HG02571 (cell line): Measurements from ENCODE around the gene RALY.

Source experiments
- ATAC-seq: cut with Tn5 transposase; IDR thresholded peaks from one replicate; pipeline ENCODE4 v1.9.1; 2021; ENCODE audit warnings: mild to moderate bottlenecking, moderate library complexity; ENCODE audit not compliant: unreplicated experiment

The RALY gene

GRCh38 chr20:34047010-34047687, 53.4 kb downstream of the RALY start:
- no peak for ATAC-seq

DNA sequence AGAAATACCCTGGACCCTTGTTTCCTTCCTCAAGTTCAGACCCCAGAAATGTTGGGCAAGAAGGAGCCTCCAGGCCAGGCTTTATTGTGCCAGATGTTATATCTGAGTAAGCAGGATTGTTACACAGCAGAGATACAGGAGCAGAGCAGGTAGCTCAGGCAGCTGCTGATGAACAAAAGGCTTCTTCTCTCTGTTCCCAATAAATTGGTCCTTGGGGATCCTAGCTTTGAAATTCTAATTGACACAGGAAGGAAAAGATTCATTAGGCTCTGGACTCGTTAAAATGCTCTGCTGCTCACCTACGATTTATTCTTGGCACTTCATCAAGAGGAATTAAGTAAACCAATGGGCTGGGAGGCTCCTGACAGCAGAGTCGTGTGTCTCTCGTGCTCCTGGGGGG, 54.2 kb downstream of the RALY start:
- no peak for ATAC-seq

DNA sequence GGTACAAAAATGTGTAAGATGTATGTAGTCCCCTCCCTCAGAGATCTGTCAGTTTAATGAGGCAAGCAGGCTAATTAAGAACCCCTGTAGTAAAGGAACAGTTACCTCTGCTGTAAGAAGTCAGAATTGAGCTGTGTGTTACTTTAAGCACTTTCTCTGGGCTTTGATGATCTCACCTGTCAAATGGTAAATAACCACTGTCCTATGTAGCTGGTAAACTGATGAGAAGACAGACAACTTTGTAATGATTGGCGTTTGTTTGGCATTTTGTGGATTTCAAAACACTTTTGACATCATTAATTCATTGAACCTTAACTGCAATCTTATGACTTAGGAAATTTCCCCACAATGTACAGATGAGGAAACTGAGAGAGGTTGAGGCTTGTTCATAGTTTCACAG, 55.7 kb downstream of the RALY start:
- ATAC-seq: no peak

- no peak for ATAC-seq
Observed at GRCh38 chr20:34049897-34050695, 56.4 kb downstream of the RALY start.

DNA sequence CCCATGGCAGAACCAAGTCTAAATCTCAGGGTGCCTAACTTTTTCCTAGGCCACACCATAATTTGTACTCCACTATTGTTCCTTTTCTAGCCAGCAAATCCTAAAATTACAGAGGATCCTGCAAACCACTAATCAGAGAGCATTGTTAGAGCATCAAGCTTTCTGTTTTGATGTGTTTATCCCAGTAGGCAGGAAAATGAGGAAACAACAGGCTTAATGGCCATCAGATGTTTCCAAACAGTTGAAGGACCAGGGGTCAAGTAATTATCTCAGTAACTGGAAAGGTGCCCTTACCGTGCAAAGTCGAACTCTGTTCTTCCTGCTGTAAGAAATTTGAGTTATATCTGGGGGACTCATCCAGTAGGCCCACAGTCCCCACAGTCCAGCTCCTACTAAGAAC, 58.7 kb downstream of the RALY start:
- no peak for ATAC-seq

- no peak for ATAC-seq
Observed at GRCh38 chr20:34055290-34055689, 61.6 kb downstream of the RALY start.

DNA sequence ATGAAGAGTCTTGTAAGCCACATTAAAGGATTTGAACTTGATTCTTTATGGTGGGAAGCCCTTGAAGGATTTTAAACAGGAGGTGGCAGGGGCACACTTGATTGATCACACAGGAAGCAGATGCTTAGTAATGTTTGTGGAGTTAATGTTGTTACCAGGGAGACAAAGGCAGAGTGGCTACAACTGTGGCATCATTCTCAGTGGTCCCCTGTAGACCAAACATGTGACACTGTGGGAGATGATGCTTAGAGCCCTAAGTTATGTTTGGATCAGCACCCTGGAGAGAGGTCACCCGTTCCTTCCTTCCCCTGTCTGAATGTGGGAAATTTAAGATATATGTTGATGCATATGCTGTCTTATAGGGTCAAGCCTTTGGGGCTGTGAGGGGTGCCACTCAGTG, 65.1 kb downstream of the RALY start:
- no peak for ATAC-seq

DNA sequence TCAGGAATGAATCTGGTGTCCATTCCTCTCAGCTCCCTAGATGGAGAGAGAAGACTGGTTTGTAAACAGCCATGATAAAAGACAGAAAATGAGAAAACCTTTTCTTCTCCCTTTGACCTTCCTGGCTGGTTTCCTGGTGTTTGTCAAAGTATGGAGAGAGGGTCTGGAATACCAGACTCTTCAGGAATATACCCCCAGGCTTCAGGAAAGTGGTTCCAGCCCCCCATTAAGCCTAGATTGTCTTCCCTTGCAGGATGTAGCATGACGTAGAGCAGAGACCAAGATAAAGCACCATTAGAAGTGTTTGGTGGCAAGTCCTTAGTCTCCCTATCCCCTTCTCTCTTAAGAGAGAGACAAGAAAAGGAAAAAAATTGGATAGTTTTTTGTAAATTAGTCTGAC, 67.3 kb downstream of the RALY start:
- no peak for ATAC-seq

- no peak for ATAC-seq
Observed at GRCh38 chr20:34061695-34062094, 68.0 kb downstream of the RALY start.

DNA sequence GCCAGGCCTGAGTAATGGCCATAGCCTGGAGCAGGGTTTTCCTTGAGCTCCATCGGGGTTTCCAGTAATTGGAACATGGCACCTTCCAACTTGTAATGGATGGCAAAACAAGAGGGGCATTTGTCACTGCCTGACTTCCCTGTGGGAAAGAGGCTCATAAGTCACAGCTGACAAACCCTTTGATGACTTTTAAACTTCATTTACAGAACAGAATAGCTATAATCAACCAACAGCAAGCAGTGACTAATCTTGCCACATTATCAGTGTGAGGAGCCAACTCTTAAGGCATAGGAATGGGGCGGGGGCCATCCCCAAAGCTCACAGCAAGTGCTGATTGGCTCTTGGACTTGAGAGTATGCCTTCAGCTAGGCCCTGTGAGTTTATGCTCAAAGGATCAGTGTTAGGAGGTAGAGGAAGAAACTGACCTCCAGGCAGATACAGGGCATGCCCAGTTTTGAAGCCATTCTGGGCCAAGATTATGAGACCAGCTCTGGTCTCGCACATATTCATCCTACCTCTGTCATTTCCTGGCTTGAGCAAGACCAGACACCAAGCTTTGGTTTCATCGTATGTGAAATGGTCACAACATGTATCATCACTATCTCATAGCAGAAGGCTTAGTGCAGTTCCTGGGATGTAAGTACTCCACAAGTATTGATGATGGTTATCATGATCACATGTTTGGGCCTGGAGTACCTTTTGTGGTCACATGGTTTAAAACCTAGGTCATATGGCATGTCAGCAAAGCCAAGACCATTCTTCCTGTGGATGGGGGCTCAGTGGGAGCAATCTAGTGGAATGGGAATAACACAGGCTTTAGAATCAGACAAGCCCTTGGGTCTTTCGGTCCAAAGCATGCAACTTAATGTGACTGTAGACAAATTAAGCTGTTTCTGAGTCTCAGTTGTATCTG, 69.1 kb downstream of the RALY start:
- ATAC-seq: no peak

- no peak for ATAC-seq
Observed at GRCh38 chr20:34064286-34064685, 70.6 kb downstream of the RALY start.

GRCh38 chr20:34065260-34065659, 71.5 kb downstream of the RALY start:
- no peak for ATAC-seq

GRCh38 chr20:34066476-34067090, 72.9 kb downstream of the RALY start:
- no peak for ATAC-seq

DNA sequence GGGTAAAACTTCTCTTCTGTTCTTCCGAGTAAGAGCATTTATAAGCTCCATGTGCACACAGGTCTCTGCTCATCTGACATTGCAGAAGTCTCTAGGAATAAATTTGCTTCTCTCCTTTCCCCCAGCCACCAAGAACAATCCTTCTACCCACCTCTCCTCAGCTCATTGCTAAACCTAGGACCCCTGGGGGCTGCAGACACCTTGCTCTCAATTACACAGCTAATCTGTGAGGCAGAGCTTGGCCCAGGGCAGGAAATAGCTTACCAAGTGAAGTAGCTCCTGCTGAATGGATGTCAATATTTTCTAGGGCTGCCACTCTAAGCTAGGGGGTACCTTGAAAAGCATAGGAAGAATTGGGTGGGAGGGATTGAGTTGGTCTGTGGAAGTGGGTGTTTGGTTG, 74.3 kb downstream of the RALY start:
- ATAC-seq: no peak

DNA sequence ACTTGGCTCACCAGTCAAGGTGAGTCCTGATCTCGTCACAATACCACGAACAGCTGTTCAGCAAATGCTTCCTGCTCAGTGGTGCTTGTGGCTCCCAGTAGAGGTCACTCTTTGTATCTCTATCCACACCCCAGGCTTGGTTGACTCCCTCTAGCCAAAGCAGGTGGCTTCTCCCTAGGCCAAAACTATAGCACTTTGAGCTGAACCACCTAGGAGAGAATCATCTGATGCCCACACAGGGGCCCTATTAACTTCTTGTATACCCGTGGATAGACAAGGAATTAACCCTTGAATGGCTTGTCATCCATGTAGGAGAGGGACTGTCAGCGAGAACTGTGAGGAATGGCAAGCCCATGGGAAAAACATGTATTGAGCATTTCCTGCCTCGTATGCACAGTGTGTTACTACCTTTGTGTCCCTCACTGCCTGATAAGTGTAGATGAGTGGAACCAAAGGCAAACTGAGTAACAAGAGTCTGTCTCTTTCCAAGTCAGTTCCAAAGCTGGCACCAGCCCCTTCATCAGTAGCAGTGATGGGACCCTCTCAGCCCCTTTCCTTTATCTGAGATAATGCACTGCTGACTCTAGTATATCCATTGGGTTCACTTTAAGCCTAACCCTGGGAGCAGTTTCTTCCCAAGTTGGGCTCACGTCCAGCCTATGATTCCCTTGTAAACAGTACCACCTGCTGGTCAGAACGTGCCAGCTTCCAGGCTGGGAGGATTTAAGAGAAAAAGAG, 75.8 kb downstream of the RALY start:
- ATAC-seq: no peak

DNA sequence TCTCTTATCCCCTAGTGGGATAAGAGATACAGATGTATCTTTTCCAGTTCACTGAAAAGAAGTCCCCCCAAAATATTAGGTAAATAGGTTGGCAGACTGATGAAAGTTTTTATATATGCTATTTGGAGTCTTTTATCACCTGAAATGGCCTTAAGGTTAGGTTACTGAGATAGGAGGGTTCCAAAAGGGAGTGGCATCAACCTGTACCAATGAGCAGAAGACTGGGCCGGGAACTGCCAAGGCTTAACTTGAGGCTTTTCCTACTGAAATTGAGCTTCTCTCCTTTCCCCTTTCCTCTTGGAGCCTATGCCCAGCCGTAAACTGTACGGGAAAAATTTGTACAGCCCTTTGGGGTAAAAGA, 76.3 kb downstream of the RALY start:
- no peak for ATAC-seq

- no peak for ATAC-seq
Observed at GRCh38 chr20:34070859-34071258, 77.1 kb downstream of the RALY start.

DNA sequence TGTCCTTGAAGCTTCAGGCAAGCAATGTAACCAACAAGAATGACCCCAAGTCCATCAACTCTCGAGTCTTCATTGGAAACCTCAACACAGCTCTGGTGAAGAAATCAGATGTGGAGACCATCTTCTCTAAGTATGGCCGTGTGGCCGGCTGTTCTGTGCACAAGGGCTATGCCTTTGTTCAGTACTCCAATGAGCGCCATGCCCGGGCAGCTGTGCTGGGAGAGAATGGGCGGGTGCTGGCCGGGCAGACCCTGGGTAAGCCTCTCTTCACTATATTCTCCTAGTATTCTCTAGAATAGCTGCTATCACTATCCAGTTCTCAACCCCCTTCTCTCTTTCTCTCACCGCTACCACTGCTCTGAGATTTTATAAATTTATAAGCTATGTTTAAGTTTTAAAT, 78.4 kb downstream of the RALY start:
- ATAC-seq: no peak

DNA sequence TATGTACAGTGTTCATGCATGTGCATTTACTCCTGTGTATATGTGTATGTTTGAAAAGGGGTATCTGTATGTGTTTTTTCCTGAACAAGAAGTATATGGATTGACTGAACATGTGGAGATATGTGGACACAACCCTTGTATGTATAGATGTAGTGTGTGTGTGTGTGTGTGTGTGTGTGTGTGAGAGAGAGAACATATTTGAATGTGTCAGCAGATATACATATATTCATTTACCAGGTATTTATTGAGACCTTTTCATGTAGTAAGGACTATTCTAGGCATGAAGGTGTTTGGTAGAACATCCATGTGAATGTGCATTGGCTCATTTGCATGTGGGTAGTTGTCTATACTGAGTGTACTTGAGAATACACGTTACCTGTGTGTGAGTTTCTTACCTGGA, 79.1 kb downstream of the RALY start:
- ATAC-seq: no peak

DNA sequence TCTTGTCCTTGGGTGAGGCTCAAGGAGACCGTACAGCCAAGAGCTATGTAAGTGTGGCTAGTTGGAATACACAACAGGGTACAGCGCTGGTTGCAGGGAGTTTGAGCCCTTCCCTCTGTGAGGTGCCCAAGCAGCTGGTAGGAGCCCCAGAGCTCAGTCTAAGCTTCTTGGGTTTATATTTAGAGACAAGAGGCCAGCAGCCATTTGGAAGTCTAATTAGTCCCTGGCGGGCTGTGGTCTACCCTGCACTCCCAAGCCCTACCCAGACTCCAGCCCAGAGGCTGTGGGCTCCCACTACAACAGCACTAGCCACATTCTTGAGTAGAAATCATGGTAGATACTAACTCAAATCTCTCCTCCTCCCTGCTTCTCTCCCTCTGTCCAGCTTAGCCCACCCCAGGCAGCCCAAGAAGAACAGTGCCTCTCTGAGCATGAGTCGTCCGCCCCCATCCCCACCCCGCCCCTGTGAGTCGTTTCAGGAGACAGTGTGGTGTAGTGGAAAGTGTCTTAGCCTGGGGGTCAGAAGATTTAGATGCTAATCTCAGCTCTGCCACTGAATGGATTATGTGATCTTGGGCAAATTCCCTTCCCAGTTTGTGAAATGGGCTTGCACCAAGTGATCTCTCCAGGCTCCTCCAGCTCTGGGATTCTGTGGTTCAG, 80.5 kb downstream of the RALY start:
- ATAC-seq: no peak
